Common myeloid progenitor, CD34-positive (primary cell): ENCODE data around the gene NR5A2.
A peak's percentile ranks its signal among the peaks of the same experiment; 100 is the strongest.

Experiments
- CTCF ChIA-PET: fragments of 350-600 bp; sonication (Branson Sonifier 250); formaldehyde crosslinking; loops from one replicate; lab custom pipeline; 2021; ENCODE audit warnings: antibody characterized with exemption; lab: Charles Lee
- POLR2A ChIA-PET: fragments of 350-600 bp; sonication (Branson Sonifier 250); formaldehyde crosslinking; loops from one replicate; lab custom pipeline; 2021; ENCODE audit warnings: antibody characterized with exemption; lab: Charles Lee
- DNase-seq, 3 donors: peaks; one replicate each; pipeline versions ENCODE4 v3.0.0 to v3.0.0-alpha.2; 2013
- H3K27ac ChIP-seq, 2 experiments: 1 replicate in 1 of 2; 2 replicates in 1 of 2; pipeline ENCODE4 v1.7.0; 2013; ENCODE audit warnings: inconsistent platforms in 2 of 2, low read length in 2 of 2, mild to moderate bottlenecking in 2 of 2, low read depth in 1 of 2, moderate library complexity in 1 of 2; ENCODE audit not compliant: severe bottlenecking in 2 of 2, insufficient read depth in 1 of 2, poor library complexity in 1 of 2
- H3K27me3 ChIP-seq, 5 experiments: replicated peaks in 2 of 5; 1 replicate in 3 of 5; 2 replicates in 2 of 5; pipeline versions ENCODE4 v1.6.1 to v1.7.0; 2013; ENCODE audit warnings: low read length in 4 of 5, mild to moderate bottlenecking in 2 of 5, moderate library complexity in 2 of 5, inconsistent platforms in 1 of 5; ENCODE audit not compliant: insufficient read depth in 5 of 5, control insufficient read depth in 4 of 5
- H3K36me3 ChIP-seq, 4 experiments: 1 replicate in 2 of 4; 2 replicates in 2 of 4; pipeline versions ENCODE4 v1.6.1 to v1.7.0; 2013; ENCODE audit warnings: low read length in 3 of 4, control low read depth in 1 of 4, mild to moderate bottlenecking in 1 of 4; ENCODE audit not compliant: control insufficient read depth in 4 of 4, insufficient read depth in 4 of 4
- H3K4me1 ChIP-seq, 4 experiments: 1 replicate in 3 of 4; 2 replicates in 1 of 4; pipeline versions ENCODE4 v1.6.1 to v1.7.1; 2013; ENCODE audit warnings: low read length in 3 of 4, mild to moderate bottlenecking in 3 of 4, control low read depth in 1 of 4, inconsistent platforms in 1 of 4, moderate library complexity in 1 of 4; ENCODE audit not compliant: control insufficient read depth in 4 of 4, insufficient read depth in 4 of 4; ENCODE audit errors: control extremely low read depth in 1 of 4
- H3K4me3 ChIP-seq, 7 experiments: 1 replicate in 4 of 7; 2 replicates in 3 of 7; pipeline versions ENCODE4 v1.5.1 to v1.7.0; 2013; ENCODE audit warnings: mild to moderate bottlenecking in 7 of 7, low read length in 6 of 7, moderate library complexity in 6 of 7, inconsistent platforms in 2 of 7, low read depth in 2 of 7, control low read depth in 1 of 7; ENCODE audit not compliant: insufficient read depth in 4 of 7, control insufficient read depth in 1 of 7; ENCODE audit errors: extremely low read depth in 1 of 7
- H3K9me3 ChIP-seq, 5 experiments: 1 replicate in 4 of 5; 2 replicates in 1 of 5; pipeline versions ENCODE4 v1.6.1 to v1.7.1; 2013; ENCODE audit warnings: low read length in 4 of 5, mild to moderate bottlenecking in 2 of 5, inconsistent platforms in 1 of 5, low read depth in 1 of 5, moderate library complexity in 1 of 5; ENCODE audit not compliant: control insufficient read depth in 4 of 5, insufficient read depth in 2 of 5; ENCODE audit errors: control extremely low read depth in 1 of 5
- WGBS: methylation state at CpG from one replicate; pipeline ENCODE4 v1.1.5; 2013; ENCODE audit not compliant: insufficient coverage; 5-methylcytosine and 5-hydroxymethylcytosine counted together

The NR5A2 gene

GRCh38 chr1:200038981-200039848 is 11.7 kb downstream of the NR5A2 start:
- no peaks in the 10 kb centered on the region for H3K36me3 ChIP-seq
- H3K27ac ChIP-seq = no peak overlapping the region
- CTCF ChIA-PET = no interaction called here
- peak overlapping the region in 6 of 7 experiments; percentile 46 to 70 (median 67) for H3K4me3 ChIP-seq
- WGBS = under 1% methylated on average over 57 of the region's 79 CpGs
- peak in 2 of 3 donors; percentile 63 to 69 for DNase-seq
- peaks cover 2 to 60% (median 55%) of the 10 kb centered on the region in 4 experiments for H3K4me1 ChIP-seq
- POLR2A ChIA-PET = no interaction called here
- H3K27me3 ChIP-seq = peaks cover 14 to 99% (median 69%) of the 10 kb centered on the region in 5 experiments
- H3K9me3 ChIP-seq = peaks cover 0 to 4% (median 0%) of the 10 kb centered on the region in 5 experiments

GRCh38 chr1:200039849-200040474 is 12.5 kb downstream of the NR5A2 start:
- POLR2A ChIA-PET = no interaction called here
- CTCF ChIA-PET = no interaction called here
- H3K4me1 ChIP-seq = peaks cover 2 to 57% (median 53%) of the 10 kb centered on the region in 4 experiments
- H3K27ac ChIP-seq = no peak overlapping the region
- peaks cover 0 to 4% (median 0%) of the 10 kb centered on the region in 5 experiments for H3K9me3 ChIP-seq
- WGBS = 5% methylated on average over 22 of the region's 26 CpGs
- H3K27me3 ChIP-seq = peaks cover 14 to 98% (median 67%) of the 10 kb centered on the region in 5 experiments
- DNase-seq = no peak
- H3K4me3 ChIP-seq = peak overlapping the region in 6 of 7 experiments; percentile 46 to 70 (median 67)
- H3K36me3 ChIP-seq = no peaks in the 10 kb centered on the region

- peaks cover 2 to 51% (median 46%) of the 10 kb centered on the region in 4 experiments for H3K4me1 ChIP-seq
- POLR2A ChIA-PET = no interaction called here
- CTCF ChIA-PET = no interaction called here
- H3K4me3 ChIP-seq = peak overlapping the region in 4 of 7 experiments; percentile 10 to 67 (median 30)
- no peak overlapping the region for H3K27ac ChIP-seq
- H3K9me3 ChIP-seq = peaks cover 0 to 4% (median 0%) of the 10 kb centered on the region in 5 experiments
- H3K27me3 ChIP-seq = peaks cover 19 to 98% (median 69%) of the 10 kb centered on the region in 5 experiments
- DNase-seq = peak in 1 of 3 donors; percentile 50
- 6% methylated on average over 34 of the region's 35 CpGs for WGBS
- no peaks in the 10 kb centered on the region for H3K36me3 ChIP-seq
These were observed 13.1 kb downstream of the NR5A2 start for GRCh38 chr1:200040481-200041138.

GRCh38 chr1:200041337-200042118 is 14.0 kb downstream of the NR5A2 start:
- Histone ChIP-seq H3K27ac (no peak overlapping the region), H3K27me3 (peaks cover 21 to 98% (median 62%) of the 10 kb centered on the region in 5 experiments), H3K36me3 (no peaks in the 10 kb centered on the region), H3K4me1 (peaks cover 2 to 45% (median 39%) of the 10 kb centered on the region in 4 experiments), H3K9me3 (peaks cover 0 to 4% (median 0%) of the 10 kb centered on the region in 5 experiments), H3K4me3 (peak overlapping the region in 2 of 7 experiments; percentile 28 to 67)
- no peak for DNase-seq
- ChIA-PET CTCF (interaction anchor here (0.7 kb wide), 1 partner anchor 413 kb away, joined by 3 read pairs; no protein-coding TSS in a partner anchor), POLR2A (no interaction called here)
- WGBS = 12% methylated on average over 34 of the region's 35 CpGs

GRCh38 chr1:200042119-200042551 is 14.6 kb downstream of the NR5A2 start:
- H3K4me1 ChIP-seq = peaks cover 2 to 45% (median 39%) of the 10 kb centered on the region in 4 experiments
- no peaks in the 10 kb centered on the region for H3K36me3 ChIP-seq
- CTCF ChIA-PET = interaction anchor here (0.7 kb wide), 1 partner anchor 412 kb away, joined by 3 read pairs; no protein-coding TSS in a partner anchor
- H3K27me3 ChIP-seq = peaks cover 21 to 98% (median 56%) of the 10 kb centered on the region in 5 experiments
- WGBS = 3% methylated on average over 19 of the region's 22 CpGs
- H3K27ac ChIP-seq = no peak overlapping the region
- POLR2A ChIA-PET = no interaction called here
- H3K9me3 ChIP-seq = peaks cover 0 to 4% (median 0%) of the 10 kb centered on the region in 5 experiments
- peak in 1 of 3 donors; percentile 41 for DNase-seq
- peak overlapping the region in 4 of 7 experiments; percentile 19 to 60 (median 36) for H3K4me3 ChIP-seq
